HG03139 (cell line): Measurements from ENCODE around the gene CFAP161.

Experiments
- ATAC-seq: cut with Tn5 transposase; IDR thresholded peaks from one replicate; pipeline ENCODE4 v1.9.1; 2021; ENCODE audit not compliant: unreplicated experiment

The CFAP161 gene

DNA sequence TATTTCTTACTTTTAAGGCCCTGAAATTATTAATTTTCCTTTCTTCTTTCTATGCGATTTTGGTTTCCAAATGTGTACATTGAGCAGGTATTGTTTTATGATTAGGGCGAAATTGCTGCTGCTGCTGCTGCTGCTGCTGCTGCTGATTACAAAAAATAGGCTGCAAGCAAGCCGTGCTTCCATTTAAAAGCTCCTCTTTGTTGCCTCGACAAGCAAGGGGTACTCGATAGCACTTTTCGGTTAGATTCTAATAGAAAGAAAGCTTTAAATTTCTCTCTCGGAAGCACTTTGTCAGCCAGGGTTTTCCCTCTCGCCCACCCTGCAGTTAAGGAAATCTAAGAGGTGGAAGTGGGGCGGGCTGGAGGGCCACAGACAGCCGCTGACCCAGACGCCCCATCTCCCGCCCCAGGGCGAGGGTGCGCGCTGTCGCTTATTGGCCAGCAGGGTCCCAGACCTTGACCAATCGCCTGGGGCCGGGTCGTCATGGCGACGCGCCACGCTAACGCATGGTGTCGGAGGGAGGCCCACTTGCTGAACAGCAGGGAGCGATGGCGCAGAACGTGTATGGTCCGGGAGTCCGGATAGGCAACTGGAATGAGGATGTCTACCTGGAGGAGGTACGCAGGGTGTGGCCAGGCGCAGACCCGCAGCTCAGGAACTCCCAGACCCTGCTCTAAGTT lies at the start of gene CFAP161:
Gene CFAP161 (plus strand): TSS at position 489 of the 680 bp plus-strand sequence. CDS start 60 bp downstream, at position 549.
- no peak for ATAC-seq

GRCh38 chr15:81084716-81085115 lies 49.4 kb upstream of the CFAP161 start:
- ATAC-seq = no peak

- no peak for ATAC-seq
Measured at GRCh38 chr15:81085213-81085612, 48.9 kb upstream of the CFAP161 start.

GRCh38 chr15:81085898-81086297 lies 48.2 kb upstream of the CFAP161 start:
- no peak for ATAC-seq

- ATAC-seq = no peak
Measured at GRCh38 chr15:81087066-81087465, 47.0 kb upstream of the CFAP161 start.

GRCh38 chr15:81087694-81088093 lies 46.4 kb upstream of the CFAP161 start:
- ATAC-seq = no peak

GRCh38 chr15:81088470-81089013 lies 45.5 kb upstream of the CFAP161 start:
- no peak for ATAC-seq

GRCh38 chr15:81091889-81092558 lies 42.0 kb upstream of the CFAP161 start:
- ATAC-seq = no peak

DNA sequence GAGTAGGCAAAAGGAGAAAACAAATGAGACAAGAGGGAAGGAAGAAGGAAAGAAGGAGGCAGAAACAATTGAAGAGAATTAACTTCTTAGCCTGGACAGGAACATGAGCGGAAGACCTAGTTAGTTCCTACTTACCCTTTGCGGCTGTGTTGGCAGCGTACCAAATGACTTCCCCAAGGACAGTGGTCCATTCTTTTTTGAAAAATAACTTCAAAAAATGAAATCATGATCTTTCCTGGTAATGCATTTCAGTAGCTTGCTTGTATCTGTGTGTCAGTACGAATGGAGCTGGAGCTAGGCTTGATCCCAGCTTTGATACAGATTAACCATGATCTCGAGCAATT lies 41.5 kb upstream of the CFAP161 start:
- ATAC-seq = no peak

DNA sequence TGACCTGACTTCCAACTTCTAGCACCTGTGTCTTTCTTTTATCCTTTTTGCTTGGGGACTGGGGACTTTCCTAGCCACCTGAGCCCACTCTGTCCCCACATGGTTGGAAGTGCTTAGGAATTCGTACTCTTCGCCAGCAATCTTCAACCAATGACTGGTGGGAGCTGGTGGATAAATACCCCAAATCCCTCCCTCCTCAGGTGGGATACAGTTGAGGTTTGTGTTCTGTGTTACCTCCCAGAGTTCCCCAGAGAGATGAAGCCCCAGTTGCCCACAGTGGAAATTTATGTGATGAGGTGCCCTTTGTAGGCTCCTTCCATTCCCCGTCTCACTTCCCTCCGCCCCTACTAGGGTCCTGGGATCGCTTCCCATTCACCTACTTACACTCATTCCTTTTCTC lies 40.1 kb upstream of the CFAP161 start:
- ATAC-seq = no peak

GRCh38 chr15:81095690-81096365 lies 38.2 kb upstream of the CFAP161 start:
- no peak for ATAC-seq

DNA sequence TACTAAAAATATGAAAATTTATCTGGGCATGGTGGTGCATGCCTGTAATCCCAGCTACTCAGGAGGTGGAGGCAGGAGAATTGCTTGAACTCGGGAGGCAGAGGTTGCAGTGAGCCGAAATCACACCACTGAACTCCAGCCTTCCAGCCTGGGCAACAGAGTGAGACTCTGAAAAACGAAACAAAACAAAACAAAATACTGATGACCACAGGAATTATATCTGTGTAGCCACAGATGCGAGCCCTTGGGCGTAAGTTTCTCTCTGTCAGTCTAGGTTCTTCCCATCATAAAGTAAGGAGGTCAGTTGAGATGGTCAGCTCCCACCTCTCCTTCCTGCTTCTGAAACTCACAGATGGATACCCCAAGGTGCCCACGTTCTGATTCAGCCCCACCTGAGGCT lies 37.7 kb upstream of the CFAP161 start:
- no peak for ATAC-seq

DNA sequence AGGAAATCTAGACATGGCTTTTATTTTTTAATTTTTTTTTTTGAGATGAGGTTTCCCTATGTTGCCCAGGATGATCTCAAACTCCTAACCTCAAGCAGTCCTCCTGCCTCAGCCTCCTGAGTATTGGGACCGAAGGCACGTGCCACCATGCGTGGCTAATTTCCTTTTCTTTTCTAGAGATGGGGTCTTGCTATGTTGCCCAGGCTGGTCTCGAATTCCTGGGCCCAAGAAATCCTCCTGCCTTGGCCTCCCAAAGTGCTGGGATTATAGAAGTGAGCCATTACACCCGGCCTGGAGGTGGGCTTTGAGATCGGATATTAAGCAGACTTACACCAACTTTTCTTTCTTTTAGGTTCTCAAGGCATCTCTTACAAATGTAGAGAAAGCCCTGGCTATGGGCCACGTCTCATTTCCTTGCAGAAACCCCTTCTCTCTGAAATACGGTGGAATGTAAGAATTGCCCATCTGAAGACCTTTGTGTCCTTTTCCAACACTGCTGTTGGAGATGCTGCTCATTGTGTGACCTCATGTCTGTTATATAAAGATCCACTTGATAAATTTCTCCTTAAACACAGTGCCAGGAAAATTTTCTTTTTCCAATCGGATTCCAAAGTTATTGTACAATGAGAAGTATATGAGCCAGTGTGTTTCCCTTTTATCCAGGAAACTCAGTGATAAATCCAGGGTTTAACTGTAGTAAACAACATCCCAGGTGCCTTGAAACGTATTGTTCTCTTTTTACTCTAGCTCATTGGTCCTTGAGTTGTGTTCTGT lies 36.8 kb upstream of the CFAP161 start:
- no peak for ATAC-seq

DNA sequence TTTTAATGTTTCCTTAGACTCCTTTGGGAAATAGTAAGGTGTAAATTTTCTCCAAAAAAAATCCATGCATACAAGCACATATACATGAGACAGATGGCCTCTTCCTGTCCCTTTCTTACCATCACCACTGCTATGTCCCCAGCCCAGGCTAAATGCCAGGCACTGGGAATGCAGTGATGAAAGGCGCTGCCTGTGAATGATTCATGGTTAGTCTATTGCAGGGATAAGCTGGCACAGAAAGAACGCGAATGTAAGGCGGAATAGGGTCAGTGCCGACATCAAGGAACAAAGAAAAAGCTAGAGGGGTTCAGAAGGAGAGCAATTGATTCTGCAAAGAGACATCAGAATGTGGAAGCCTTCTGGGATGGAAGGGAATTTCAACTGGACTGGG lies 36.2 kb upstream of the CFAP161 start:
- ATAC-seq = no peak

DNA sequence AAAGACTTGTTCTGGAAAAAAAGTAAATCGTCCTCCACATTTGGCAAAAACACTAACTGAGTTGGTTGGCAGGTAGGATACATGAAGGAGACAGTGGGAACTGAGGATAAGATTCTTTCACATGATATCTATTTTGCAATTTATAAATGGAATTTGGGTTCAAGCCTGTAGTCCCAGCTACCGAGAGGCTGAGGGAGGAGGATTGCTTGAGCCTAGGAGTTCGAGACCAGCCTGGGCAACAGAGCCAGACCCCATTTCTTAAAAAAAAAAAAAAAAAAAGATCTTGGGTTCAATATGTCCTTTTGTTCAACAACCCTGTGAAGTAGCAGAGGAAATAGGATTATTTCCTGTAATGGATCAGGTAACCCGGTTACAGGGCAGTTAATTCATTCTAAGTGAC lies 35.7 kb upstream of the CFAP161 start:
- no peak for ATAC-seq

- ATAC-seq = no peak
Measured at GRCh38 chr15:81098861-81099651, 35.0 kb upstream of the CFAP161 start.

DNA sequence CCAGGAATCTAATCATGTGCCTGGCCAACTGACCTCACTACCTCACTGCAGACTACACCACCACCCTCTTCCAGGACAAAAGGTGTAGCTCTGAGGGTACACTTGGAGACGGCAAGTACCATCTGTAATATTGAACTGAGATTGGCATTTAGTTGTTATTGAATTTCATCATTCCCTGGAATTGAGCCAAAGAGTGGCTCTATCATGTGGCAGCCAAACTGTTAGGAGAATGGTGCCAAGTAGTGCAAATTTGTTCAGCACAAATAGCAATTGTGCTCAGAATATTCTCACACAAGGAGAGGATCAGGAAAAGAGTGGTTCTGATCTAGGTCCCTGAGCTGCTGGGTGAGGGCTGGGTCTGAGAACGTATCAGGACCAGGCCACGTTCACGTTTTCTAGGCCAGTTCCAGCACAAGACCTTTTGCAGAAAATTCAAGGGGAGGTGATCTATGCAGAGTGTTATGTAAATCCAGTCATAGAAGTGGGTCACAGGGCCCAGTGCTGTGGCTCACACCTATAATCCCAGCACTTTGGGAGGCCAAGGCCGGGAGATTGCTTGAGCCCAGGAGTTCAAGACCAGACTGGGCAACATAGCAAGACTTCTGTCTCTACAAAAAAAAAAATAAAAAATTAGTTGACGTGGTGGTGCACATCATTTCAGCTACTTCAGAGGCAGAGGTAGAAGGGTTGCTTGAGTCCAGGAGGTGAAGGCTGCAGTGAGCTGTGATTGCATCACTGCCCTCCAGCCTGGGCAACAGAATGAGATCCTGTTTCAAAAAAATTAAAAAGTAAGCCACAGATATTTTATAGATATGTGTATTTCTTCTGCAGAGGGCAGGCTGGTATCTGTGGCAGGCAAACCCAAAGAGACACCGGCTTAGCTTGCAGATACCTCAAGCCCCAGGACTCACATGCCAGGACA lies 31.9 kb upstream of the CFAP161 start:
- no peak for ATAC-seq

DNA sequence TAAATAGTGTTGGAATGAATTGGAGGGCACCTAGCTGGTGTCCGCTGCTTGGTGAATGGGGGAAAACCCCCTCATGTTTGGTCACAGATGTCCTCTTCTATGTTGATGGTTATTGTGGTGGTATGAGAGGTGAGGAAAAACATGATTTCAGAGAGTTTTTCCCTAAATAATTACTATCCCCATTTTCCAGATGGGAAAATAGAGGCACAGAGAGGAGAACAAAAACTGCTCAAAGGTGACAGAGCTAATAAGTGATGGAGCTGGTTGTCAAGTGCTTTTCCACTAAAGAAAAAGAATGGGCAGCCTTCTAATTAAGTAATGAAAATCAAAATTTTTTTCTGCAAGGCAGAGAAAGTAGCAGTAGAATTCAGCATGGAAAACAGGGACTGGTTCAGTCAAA lies 30.2 kb upstream of the CFAP161 start:
- ATAC-seq = no peak

GRCh38 chr15:81105545-81105944 lies 28.5 kb upstream of the CFAP161 start:
- ATAC-seq = no peak
